HG02763 (cell line): ENCODE results near the gene NUAK1.
"Not testable (repeated sequence)": the region's sequence is repeated elsewhere in the genome, so short reads cannot be mapped to it uniquely, and the experiment has no call there.

Source experiments
- ATAC-seq: cut with Tn5 transposase; IDR thresholded peaks from one replicate; pipeline ENCODE4 v1.9.1; 2021; ENCODE audit warnings: mild to moderate bottlenecking, moderate library complexity; ENCODE audit not compliant: unreplicated experiment

The NUAK1 gene

GRCh38 chr12:106037524-106038298 is 101.0 kb downstream of the NUAK1 start:
- no peak for ATAC-seq

- ATAC-seq, result no peak
Measured at GRCh38 chr12:106035421-106035820, 103.3 kb downstream of the NUAK1 start.

- ATAC-seq, result no peak
Measured at GRCh38 chr12:106034316-106034715, 104.4 kb downstream of the NUAK1 start.

- ATAC-seq, result no peak
Measured at GRCh38 chr12:106033161-106033675, 105.5 kb downstream of the NUAK1 start.

- ATAC-seq, result no peak
Measured at GRCh38 chr12:106032623-106032925, 106.2 kb downstream of the NUAK1 start.

GRCh38 chr12:106031761-106032622 is 106.8 kb downstream of the NUAK1 start:
- no peak for ATAC-seq

- no peak for ATAC-seq
Measured at GRCh38 chr12:106030210-106031071, 108.3 kb downstream of the NUAK1 start.

- no peak for ATAC-seq
Measured at GRCh38 chr12:106029532-106029931, 109.2 kb downstream of the NUAK1 start.

GRCh38 chr12:106027911-106028310 is 110.8 kb downstream of the NUAK1 start:
- no peak for ATAC-seq

- ATAC-seq, result no peak
Measured at GRCh38 chr12:106027286-106027685, 111.5 kb downstream of the NUAK1 start.

- ATAC-seq, result no peak
Measured at GRCh38 chr12:106025129-106025528, 113.6 kb downstream of the NUAK1 start.

- ATAC-seq, result no peak
Measured at GRCh38 chr12:106023039-106023438, 115.7 kb downstream of the NUAK1 start.

GRCh38 chr12:106022568-106023012 is 116.2 kb downstream of the NUAK1 start:
- ATAC-seq, result no peak

GRCh38 chr12:106021516-106021915 is 117.2 kb downstream of the NUAK1 start:
- no peak for ATAC-seq

- no peak for ATAC-seq
Measured at GRCh38 chr12:106020736-106021135, 118.0 kb downstream of the NUAK1 start.

GRCh38 chr12:106019144-106019543 is 119.6 kb downstream of the NUAK1 start:
- ATAC-seq, result no peak

GRCh38 chr12:106018286-106018685 is 120.5 kb downstream of the NUAK1 start:
- ATAC-seq, result no peak

- ATAC-seq, result not testable (repeated sequence)
Measured at GRCh38 chr12:106016601-106017278, 122.0 kb downstream of the NUAK1 start.

- no peak for ATAC-seq
Measured at GRCh38 chr12:106015646-106016045, 123.1 kb downstream of the NUAK1 start.

GRCh38 chr12:106013941-106014340 is 124.8 kb downstream of the NUAK1 start:
- no peak for ATAC-seq
